ENCODE data around the gene SAMSN1.

- no peak for TF ChIP-seq CTCF (IDR thresholded peaks at IDR 0.05)
- no peak for TF ChIP-seq REST (IDR thresholded peaks at IDR 0.05; ENCODE audit: insufficient read depth in 1 of 2, low read depth in 2 of 2, low read length in 1 of 2)
Measured at GRCh38 chr21:14554948-14555347, 8.8 kb upstream of the SAMSN1 start.

Measured in Panc1 (cell line).